ENCODE data around the gene YY1.
"Not testable (repeated sequence)": the region's sequence is repeated elsewhere in the genome, so short reads cannot be mapped to it uniquely, and the experiment has no call there.

Gene YY1

GRCh38 chr14:100296106-100296651 is 57.2 kb downstream of the YY1 start:
- no peak for DNase-seq (ENCODE audit: low spot score)

GRCh38 chr14:100296729-100297128 is 57.8 kb downstream of the YY1 start:
- DNase-seq (ENCODE audit: low spot score), result not testable (repeated sequence)

- DNase-seq (ENCODE audit: low spot score), result peak; percentile 85
Measured at GRCh38 chr14:100297320-100298300, 58.7 kb downstream of the YY1 start.

GRCh38 chr14:100298551-100299237 is 59.8 kb downstream of the YY1 start:
- DNase-seq (ENCODE audit: low spot score), result no peak

GRCh38 chr14:100299238-100299560 is 60.3 kb downstream of the YY1 start:
- no peak for DNase-seq (ENCODE audit: low spot score)

GRCh38 chr14:100302616-100303015 is 63.7 kb downstream of the YY1 start:
- DNase-seq (ENCODE audit: low spot score), result no peak

- peak; percentile 58 for DNase-seq (ENCODE audit: low spot score)
Measured at GRCh38 chr14:100303179-100303578, 64.2 kb downstream of the YY1 start.

- DNase-seq (ENCODE audit: low spot score), result no peak
Measured at GRCh38 chr14:100303925-100304324, 65.0 kb downstream of the YY1 start.

- peak; percentile 48 for DNase-seq (ENCODE audit: low spot score)
Measured at GRCh38 chr14:100304825-100305323, 65.9 kb downstream of the YY1 start.

GRCh38 chr14:100305324-100306100 is 66.6 kb downstream of the YY1 start:
- DNase-seq (ENCODE audit: low spot score), result peak; percentile 46

GRCh38 chr14:100306101-100306997 is 67.4 kb downstream of the YY1 start, which contains the start of gene SLC25A29:
TSS of gene SLC25A29 (minus strand) at chr14:100306444. CDS start at chr14:100306232, 212 bp downstream.
- peak; percentile 99 for DNase-seq (ENCODE audit: low spot score)

- peak; percentile 37 for DNase-seq (ENCODE audit: low spot score)
Measured at GRCh38 chr14:100306998-100307765, 68.2 kb downstream of the YY1 start.

- no peak for DNase-seq (ENCODE audit: low spot score)
Measured at GRCh38 chr14:100307766-100308426, 69.0 kb downstream of the YY1 start.

- DNase-seq (ENCODE audit: low spot score), result not testable (repeated sequence)
Measured at GRCh38 chr14:100308427-100308792, 69.5 kb downstream of the YY1 start.

GRCh38 chr14:100309028-100309737 is 70.2 kb downstream of the YY1 start:
- DNase-seq (ENCODE audit: low spot score), result no peak

- not testable (repeated sequence) for DNase-seq (ENCODE audit: low spot score)
Measured at GRCh38 chr14:100312110-100312876, 73.3 kb downstream of the YY1 start.

- no peak for DNase-seq (ENCODE audit: low spot score)
Measured at GRCh38 chr14:100312877-100313400, 74.0 kb downstream of the YY1 start.
